GM12891 (cell line): ENCODE measurements around the gene PDS5A.
"Not testable (repeated sequence)": the region's sequence is repeated elsewhere in the genome, so short reads cannot be mapped to it uniquely, and the experiment has no call there.

Experiments used
- SPI1 ChIP-seq: IDR thresholded peaks from 2 replicates; pipeline ENCODE4 v1.6.1; 2011; ENCODE audit warnings: low read depth, low read length, control low read depth
- TAF1 ChIP-seq: IDR thresholded peaks from 2 replicates; pipeline ENCODE4 v1.6.1; 2011; ENCODE audit warnings: low read depth, low read length, control low read depth

DNA sequence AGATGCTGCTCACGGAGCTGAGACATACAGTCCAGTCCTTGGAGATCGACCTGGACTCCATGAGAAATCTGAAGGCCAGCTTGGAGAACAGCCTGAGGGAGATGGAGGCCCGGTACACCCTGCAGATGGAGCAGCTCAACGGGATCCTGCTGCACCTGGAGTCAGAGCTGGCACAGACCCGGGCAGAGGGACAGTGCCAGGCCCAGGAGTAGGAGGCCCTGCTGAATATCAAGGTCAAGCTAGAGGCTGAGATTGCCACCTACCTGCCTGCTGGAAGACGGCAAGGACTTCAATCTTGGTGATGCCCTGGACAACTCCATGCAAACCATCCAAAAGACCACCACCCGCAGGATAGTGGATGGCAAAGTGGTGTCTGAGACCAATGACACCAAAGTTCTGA is 43.4 kb upstream of the PDS5A start:
- not testable (repeated sequence) for TF ChIP-seq SPI1, TAF1
